Measurements from ENCODE around the gene ERCC6L.

Gene ERCC6L

GRCh38 chrX:72269671-72270251 is 30.9 kb upstream of the ERCC6L start:
- Histone ChIP-seq H3K9ac (ENCODE audit: low read depth, low read length) (peak overlapping the region; percentile 45), H3K4me2 (ENCODE audit: low read length) (peak overlapping the region; percentile 56), H3K36me3 (ENCODE audit: insufficient read depth, low read length) (peaks cover 71% of the 10 kb centered on the region), H3K27me3 (ENCODE audit: control insufficient read depth, insufficient read depth, low read length) (no peaks in the 10 kb centered on the region), H3K9me3 (replicated peaks; ENCODE audit: low read length) (no peaks in the 10 kb centered on the region), H3K4me3 (ENCODE audit: low read length) (no peak overlapping the region), H3K4me1 (ENCODE audit: control insufficient read depth, insufficient read depth, low read length) (peaks cover 65% of the 10 kb centered on the region)

- Histone ChIP-seq H3K4me3 (ENCODE audit: low read length) (no peak overlapping the region), H3K4me1 (ENCODE audit: control insufficient read depth, insufficient read depth, low read length) (peaks cover 55% of the 10 kb centered on the region), H3K27me3 (ENCODE audit: control insufficient read depth, insufficient read depth, low read length) (no peaks in the 10 kb centered on the region), H3K4me2 (ENCODE audit: low read length) (peak overlapping the region; percentile 17), H3K36me3 (ENCODE audit: insufficient read depth, low read length) (peaks cover 61% of the 10 kb centered on the region), H3K9me3 (replicated peaks; ENCODE audit: low read length) (no peaks in the 10 kb centered on the region), H3K9ac (ENCODE audit: low read depth, low read length) (peak overlapping the region; percentile 45)
Measured at GRCh38 chrX:72268597-72269365, 30.0 kb upstream of the ERCC6L start.

- no peaks in the 10 kb centered on the region for H3K27me3 ChIP-seq (ENCODE audit: control insufficient read depth, insufficient read depth, low read length)
- H3K4me2 ChIP-seq (ENCODE audit: low read length), result no peak overlapping the region
- H3K9me3 ChIP-seq (replicated peaks; ENCODE audit: low read length), result no peaks in the 10 kb centered on the region
- no peak overlapping the region for H3K4me3 ChIP-seq (ENCODE audit: low read length)
- H3K4me1 ChIP-seq (ENCODE audit: control insufficient read depth, insufficient read depth, low read length), result peaks cover 20% of the 10 kb centered on the region
- peaks cover 29% of the 10 kb centered on the region for H3K36me3 ChIP-seq (ENCODE audit: insufficient read depth, low read length)
- no peak overlapping the region for H3K9ac ChIP-seq (ENCODE audit: low read depth, low read length)
Measured at GRCh38 chrX:72265263-72265662, 26.4 kb upstream of the ERCC6L start.

- Histone ChIP-seq H3K4me1 (ENCODE audit: control insufficient read depth, insufficient read depth, low read length) (peaks cover 9% of the 10 kb centered on the region), H3K36me3 (ENCODE audit: insufficient read depth, low read length) (no peaks in the 10 kb centered on the region), H3K9me3 (replicated peaks; ENCODE audit: low read length) (no peaks in the 10 kb centered on the region), H3K9ac (ENCODE audit: low read depth, low read length) (no peak overlapping the region), H3K4me3 (ENCODE audit: low read length) (no peak overlapping the region), H3K4me2 (ENCODE audit: low read length) (no peak overlapping the region), H3K27me3 (ENCODE audit: control insufficient read depth, insufficient read depth, low read length) (peaks cover 6% of the 10 kb centered on the region)
Measured at GRCh38 chrX:72262077-72262476, 23.2 kb upstream of the ERCC6L start.

GRCh38 chrX:72260448-72260847 is 21.6 kb upstream of the ERCC6L start:
- Histone ChIP-seq H3K36me3 (ENCODE audit: insufficient read depth, low read length) (no peaks in the 10 kb centered on the region), H3K9me3 (replicated peaks; ENCODE audit: low read length) (no peaks in the 10 kb centered on the region), H3K4me1 (ENCODE audit: control insufficient read depth, insufficient read depth, low read length) (peaks cover 9% of the 10 kb centered on the region), H3K4me2 (ENCODE audit: low read length) (no peak overlapping the region), H3K9ac (ENCODE audit: low read depth, low read length) (no peak overlapping the region), H3K4me3 (ENCODE audit: low read length) (no peak overlapping the region), H3K27me3 (ENCODE audit: control insufficient read depth, insufficient read depth, low read length) (peaks cover 19% of the 10 kb centered on the region)

- H3K9me3 ChIP-seq (replicated peaks; ENCODE audit: low read length), result no peaks in the 10 kb centered on the region
- no peak overlapping the region for H3K9ac ChIP-seq (ENCODE audit: low read depth, low read length)
- H3K36me3 ChIP-seq (ENCODE audit: insufficient read depth, low read length), result no peaks in the 10 kb centered on the region
- peaks cover 32% of the 10 kb centered on the region for H3K27me3 ChIP-seq (ENCODE audit: control insufficient read depth, insufficient read depth, low read length)
- peaks cover 9% of the 10 kb centered on the region for H3K4me1 ChIP-seq (ENCODE audit: control insufficient read depth, insufficient read depth, low read length)
- no peak overlapping the region for H3K4me3 ChIP-seq (ENCODE audit: low read length)
- H3K4me2 ChIP-seq (ENCODE audit: low read length), result no peak overlapping the region
Measured at GRCh38 chrX:72258174-72258573, 19.3 kb upstream of the ERCC6L start.

GRCh38 chrX:72255864-72256263 is 17.0 kb upstream of the ERCC6L start:
- H3K4me2 ChIP-seq (ENCODE audit: low read length), result no peak overlapping the region
- peaks cover 9% of the 10 kb centered on the region for H3K4me1 ChIP-seq (ENCODE audit: control insufficient read depth, insufficient read depth, low read length)
- no peak overlapping the region for H3K9ac ChIP-seq (ENCODE audit: low read depth, low read length)
- no peaks in the 10 kb centered on the region for H3K36me3 ChIP-seq (ENCODE audit: insufficient read depth, low read length)
- H3K9me3 ChIP-seq (replicated peaks; ENCODE audit: low read length), result no peaks in the 10 kb centered on the region
- H3K4me3 ChIP-seq (ENCODE audit: low read length), result no peak overlapping the region
- H3K27me3 ChIP-seq (ENCODE audit: control insufficient read depth, insufficient read depth, low read length), result peaks cover 43% of the 10 kb centered on the region

GRCh38 chrX:72255445-72255844 is 16.6 kb upstream of the ERCC6L start:
- no peak overlapping the region for H3K4me2 ChIP-seq (ENCODE audit: low read length)
- no peak overlapping the region for H3K9ac ChIP-seq (ENCODE audit: low read depth, low read length)
- H3K9me3 ChIP-seq (replicated peaks; ENCODE audit: low read length), result no peaks in the 10 kb centered on the region
- H3K27me3 ChIP-seq (ENCODE audit: control insufficient read depth, insufficient read depth, low read length), result peaks cover 43% of the 10 kb centered on the region
- no peaks in the 10 kb centered on the region for H3K36me3 ChIP-seq (ENCODE audit: insufficient read depth, low read length)
- no peak overlapping the region for H3K4me3 ChIP-seq (ENCODE audit: low read length)
- H3K4me1 ChIP-seq (ENCODE audit: control insufficient read depth, insufficient read depth, low read length), result peaks cover 9% of the 10 kb centered on the region

- Histone ChIP-seq H3K9ac (ENCODE audit: low read depth, low read length) (no peak overlapping the region), H3K36me3 (ENCODE audit: insufficient read depth, low read length) (no peaks in the 10 kb centered on the region), H3K4me2 (ENCODE audit: low read length) (no peak overlapping the region), H3K9me3 (replicated peaks; ENCODE audit: low read length) (no peaks in the 10 kb centered on the region), H3K4me3 (ENCODE audit: low read length) (no peak overlapping the region), H3K27me3 (ENCODE audit: control insufficient read depth, insufficient read depth, low read length) (peaks cover 43% of the 10 kb centered on the region), H3K4me1 (ENCODE audit: control insufficient read depth, insufficient read depth, low read length) (peaks cover 9% of the 10 kb centered on the region)
Measured at GRCh38 chrX:72254816-72255215, 16.0 kb upstream of the ERCC6L start.

- Histone ChIP-seq H3K9ac (ENCODE audit: low read depth, low read length) (no peak overlapping the region), H3K4me3 (ENCODE audit: low read length) (no peak overlapping the region), H3K4me1 (ENCODE audit: control insufficient read depth, insufficient read depth, low read length) (peaks cover 9% of the 10 kb centered on the region), H3K36me3 (ENCODE audit: insufficient read depth, low read length) (no peaks in the 10 kb centered on the region), H3K9me3 (replicated peaks; ENCODE audit: low read length) (no peaks in the 10 kb centered on the region), H3K4me2 (ENCODE audit: low read length) (no peak overlapping the region), H3K27me3 (ENCODE audit: control insufficient read depth, insufficient read depth, low read length) (peaks cover 43% of the 10 kb centered on the region)
Measured at GRCh38 chrX:72253686-72254085, 14.9 kb upstream of the ERCC6L start.

- no peak overlapping the region for H3K4me2 ChIP-seq (ENCODE audit: low read length)
- no peaks in the 10 kb centered on the region for H3K9me3 ChIP-seq (replicated peaks; ENCODE audit: low read length)
- H3K4me1 ChIP-seq (ENCODE audit: control insufficient read depth, insufficient read depth, low read length), result no peaks in the 10 kb centered on the region
- peaks cover 15% of the 10 kb centered on the region for H3K27me3 ChIP-seq (ENCODE audit: control insufficient read depth, insufficient read depth, low read length)
- no peak overlapping the region for H3K9ac ChIP-seq (ENCODE audit: low read depth, low read length)
- H3K4me3 ChIP-seq (ENCODE audit: low read length), result no peak overlapping the region
- no peaks in the 10 kb centered on the region for H3K36me3 ChIP-seq (ENCODE audit: insufficient read depth, low read length)
Measured at GRCh38 chrX:72247206-72247942, 8.5 kb upstream of the ERCC6L start.
